PC-9 (cell line): ENCODE results near the gene GTPBP3. TPM values are rescaled to one million over a fixed set of nuclear protein-coding genes. Genes with fewer than 3 reads are reported as not detected.
A peak's percentile ranks its signal among the peaks of the same experiment; 100 is the strongest.

Source experiments
- BruUV-seq: library from RNA; stranded (reverse); fragments of 400-500 nt; replicated peaks from 2 replicates; lab custom pipeline; 2021; lab: Mats Ljungman, UMichigan
- CTCF ChIA-PET: fragments of 300-600 bp; sonication (Branson Sonifier 250); formaldehyde crosslinking; loops from one replicate; lab custom pipeline; 2022; ENCODE audit warnings: antibody characterized with exemption; lab: Charles Lee
- POLR2A ChIA-PET: fragments of 300-600 bp; sonication (Branson Sonifier 250); formaldehyde crosslinking; loops from one replicate; lab custom pipeline; 2022; ENCODE audit warnings: antibody characterized with exemption; ENCODE audit not compliant: unreplicated experiment; lab: Charles Lee
- DNase-seq, 2 experiments: peaks; one replicate each; pipeline versions ENCODE4 v3.0.0 to v3.0.0-alpha.2; 2015 to 2022; ENCODE audit warnings: mixed read lengths in 1 of 2
- H2AFZ ChIP-seq: fragments of 200-600 bp; sonication (generic); 2 replicates; pipeline ENCODE4 v1.8.1; 2017; ENCODE audit warnings: antibody characterized with exemption
- H3F3A ChIP-seq: fragments of 200-600 bp; sonication (generic); 2 replicates; pipeline ENCODE4 v1.8.1; 2017; ENCODE audit warnings: antibody characterized with exemption, mild to moderate bottlenecking, low read depth; ENCODE audit not compliant: insufficient read depth
- H3K27ac ChIP-seq: fragments of 200-600 bp; sonication (generic); 2 replicates; pipeline ENCODE4 v1.6.1; 2016; ENCODE audit warnings: mixed run types
- H3K27me3 ChIP-seq: fragments of 200-600 bp; sonication (generic); 2 replicates; pipeline ENCODE4 v1.6.1; 2016; ENCODE audit warnings: low read depth, mixed run types; ENCODE audit not compliant: insufficient read depth
- H3K36me3 ChIP-seq: fragments of 200-600 bp; sonication (generic); 2 replicates; pipeline ENCODE4 v1.6.1; 2016; ENCODE audit warnings: low read depth, mixed run types
- H3K4me1 ChIP-seq: fragments of 200-600 bp; sonication (generic); replicated peaks from 2 replicates; pipeline ENCODE4 v1.6.1; 2016; ENCODE audit warnings: mixed run types; ENCODE audit not compliant: insufficient read depth
- H3K4me2 ChIP-seq: fragments of 200-600 bp; sonication (generic); 2 replicates; pipeline ENCODE4 v1.6.1; 2017; ENCODE audit warnings: mixed run types
- H3K4me3 ChIP-seq: fragments of 200-600 bp; sonication (generic); 2 replicates; pipeline ENCODE4 v1.6.1; 2016; ENCODE audit warnings: mixed run types
- H3K79me2 ChIP-seq: fragments of 200-600 bp; sonication (generic); 2 replicates; pipeline ENCODE4 v1.6.1; 2017; ENCODE audit warnings: low read depth, mixed run types
- H3K9me2 ChIP-seq: fragments of 200-600 bp; sonication (generic); 2 replicates; pipeline ENCODE4 v1.8.1; 2017; ENCODE audit warnings: mild to moderate bottlenecking; ENCODE audit not compliant: insufficient read depth
- H3K9me3 ChIP-seq: fragments of 200-600 bp; sonication (generic); 2 replicates; pipeline ENCODE4 v1.8.1; 2016; ENCODE audit warnings: low read depth; ENCODE audit not compliant: insufficient read depth
- H4K20me1 ChIP-seq: fragments of 200-600 bp; sonication (generic); 2 replicates; pipeline ENCODE4 v1.8.1; 2017; ENCODE audit not compliant: insufficient read depth
- CTCF ChIP-seq: fragments of 200-600 bp; sonication (generic); conservative IDR thresholded peaks from 2 replicates; pipeline ENCODE4 v1.6.1; 2017; ENCODE audit warnings: mixed run types, antibody characterized with exemption, mild to moderate bottlenecking, moderate library complexity
- EZH2 ChIP-seq: fragments of 200-600 bp; sonication (generic); IDR thresholded peaks from 2 replicates; pipeline ENCODE4 v1.8.0; 2017; ENCODE audit warnings: antibody characterized with exemption, low read depth
- intact Hi-C: fragments of 100-400 bp; cut with micrococcal nuclease; formaldehyde crosslinking; loops from one replicate; pipeline ENCODE4 v1.10.0; 2022; ENCODE audit not compliant: unreplicated experiment
- total RNA-seq: library from RNA; stranded (reverse); gene quantifications from 2 replicates; pipeline ENCODE4 v1.2.3, GENCODE V29; 2021

The GTPBP3 gene
- total RNA-seq, 1 experiment from 2014 or later = 50.7 TPM

- intact Hi-C loops = no loop called here
- TF ChIP-seq EZH2 = no peak
- no peak for TF ChIP-seq CTCF
- no TSS peak for BruUV-seq
- Histone ChIP-seq H3K27ac (peak overlapping the region; percentile 2; the same call in 1 of the 2 replicates), H3K27me3 (no peaks in the 10 kb centered on the region), H4K20me1 (peaks cover 12% of the 10 kb centered on the region; the same call in 1 of the 2 replicates), H2AFZ (no peak overlapping the region), H3K4me1 (peaks cover 26% of the 10 kb centered on the region), H3K4me2 (no peak overlapping the region), H3K79me2 (peaks cover 17% of the 10 kb centered on the region), H3K36me3 (peaks cover 18% of the 10 kb centered on the region), H3F3A (peaks cover 47% of the 10 kb centered on the region), H3K9me2 (no peaks in the 10 kb centered on the region), H3K9me3 (no peaks in the 10 kb centered on the region), H3K4me3 (no peak overlapping the region)
- DNase-seq = no peak
- POLR2A ChIA-PET = interaction anchor here (1.0 kb wide), 1 partner anchor 27 kb away, joined by 5 read pairs; no protein-coding TSS in a partner anchor
- CTCF ChIA-PET = no interaction called here
Observed at GRCh38 chr19:17321655-17322489, 15.5 kb upstream of the GTPBP3 start.

GRCh38 chr19:17322854-17323253, 14.5 kb upstream of the GTPBP3 start:
- BruUV-seq = no TSS peak
- H2AFZ ChIP-seq = no peak overlapping the region
- no peaks in the 10 kb centered on the region for H3K27me3 ChIP-seq
- no peak overlapping the region for H3K27ac ChIP-seq
- TF ChIP-seq EZH2 = no peak
- H3K36me3 ChIP-seq = peaks cover 16% of the 10 kb centered on the region; the same call in 1 of the 2 replicates
- intact Hi-C loops = no loop called here
- H3K9me2 ChIP-seq = no peaks in the 10 kb centered on the region
- DNase-seq = no peak
- H3K4me2 ChIP-seq = no peak overlapping the region
- ChIA-PET CTCF (no interaction called here), POLR2A (no interaction called here)
- peaks cover 15% of the 10 kb centered on the region for H3K79me2 ChIP-seq
- peaks cover 27% of the 10 kb centered on the region for H3K4me1 ChIP-seq
- H3K9me3 ChIP-seq = no peaks in the 10 kb centered on the region
- peaks cover 12% of the 10 kb centered on the region; the same call in 1 of the 2 replicates for H4K20me1 ChIP-seq
- H3F3A ChIP-seq = peaks cover 47% of the 10 kb centered on the region
- H3K4me3 ChIP-seq = no peak overlapping the region

- Histone ChIP-seq H3K9me2 (no peaks in the 10 kb centered on the region), H3K27ac (no peak overlapping the region), H3K27me3 (no peaks in the 10 kb centered on the region), H3K36me3 (peaks cover 16% of the 10 kb centered on the region; the same call in 1 of the 2 replicates), H3K4me3 (no peak overlapping the region), H2AFZ (no peak overlapping the region), H3K4me2 (no peak overlapping the region), H3K79me2 (peaks cover 9% of the 10 kb centered on the region), H3K4me1 (peaks cover 23% of the 10 kb centered on the region), H3F3A (peaks cover 45% of the 10 kb centered on the region), H4K20me1 (peaks cover 12% of the 10 kb centered on the region; the same call in 1 of the 2 replicates), H3K9me3 (no peaks in the 10 kb centered on the region)
- ChIA-PET CTCF (no interaction called here), POLR2A (no interaction called here)
- TF ChIP-seq CTCF = no peak
- TF ChIP-seq EZH2 = no peak
- BruUV-seq = no TSS peak
- DNase-seq = no peak
- intact Hi-C loops = no loop called here
Observed at GRCh38 chr19:17323300-17323963, 13.9 kb upstream of the GTPBP3 start.
